Measurements from ENCODE around the gene RGS8. TPM values are rescaled to one million over a fixed set of nuclear protein-coding genes. Genes with fewer than 3 reads are reported as not detected.

Gene RGS8
- total RNA-seq, 1 experiment from 2014 or later: not detected

- intact Hi-C loops (cut with micrococcal nuclease; ENCODE audit: unreplicated experiment): no loop called here
- Mint-ChIP-seq H3K4me1 (ENCODE audit: low read depth, unreplicated experiment) (no peaks in the 10 kb centered on the region), H3K4me3 (ENCODE audit: low read depth, unreplicated experiment) (no peak overlapping the region), H3K27ac (ENCODE audit: unreplicated experiment) (no peak overlapping the region), H3K9me3 (ENCODE audit: low read depth, unreplicated experiment) (no peaks in the 10 kb centered on the region), H3K27me3 (ENCODE audit: unreplicated experiment) (peaks cover 37% of the 10 kb centered on the region), H3K36me3 (ENCODE audit: insufficient read depth, unreplicated experiment) (no peaks in the 10 kb centered on the region)
- no TSS peak for BruUV-seq (replicated peaks)
- TF ChIP-seq CTCF (IDR thresholded peaks at IDR 0.05; ENCODE audit: unreplicated experiment): no peak
- CTCF ChIA-PET: no interaction called here
- no peak for DNase-seq
Measured at GRCh38 chr1:182709855-182710254, 25.5 kb upstream of the RGS8 start.

GRCh38 chr1:182709225-182709764 lies 24.9 kb upstream of the RGS8 start:
- no peak overlapping the region for H3K4me3 Mint-ChIP-seq (ENCODE audit: low read depth, unreplicated experiment)
- CTCF ChIA-PET: no interaction called here
- no peak for DNase-seq
- H3K9me3 Mint-ChIP-seq (ENCODE audit: low read depth, unreplicated experiment): no peaks in the 10 kb centered on the region
- BruUV-seq (replicated peaks): no TSS peak
- H3K27ac Mint-ChIP-seq (ENCODE audit: unreplicated experiment): no peak overlapping the region
- intact Hi-C loops (cut with micrococcal nuclease; ENCODE audit: unreplicated experiment): no loop called here
- no peaks in the 10 kb centered on the region for H3K4me1 Mint-ChIP-seq (ENCODE audit: low read depth, unreplicated experiment)
- H3K27me3 Mint-ChIP-seq (ENCODE audit: unreplicated experiment): peaks cover 40% of the 10 kb centered on the region
- TF ChIP-seq CTCF (IDR thresholded peaks at IDR 0.05; ENCODE audit: unreplicated experiment): no peak
- H3K36me3 Mint-ChIP-seq (ENCODE audit: insufficient read depth, unreplicated experiment): no peaks in the 10 kb centered on the region

GRCh38 chr1:182707122-182707521 lies 22.7 kb upstream of the RGS8 start:
- H3K27ac Mint-ChIP-seq (ENCODE audit: unreplicated experiment): no peak overlapping the region
- BruUV-seq (replicated peaks): no TSS peak
- intact Hi-C loops (cut with micrococcal nuclease; ENCODE audit: unreplicated experiment): no loop called here
- H3K27me3 Mint-ChIP-seq (ENCODE audit: unreplicated experiment): peaks cover 52% of the 10 kb centered on the region
- no peaks in the 10 kb centered on the region for H3K36me3 Mint-ChIP-seq (ENCODE audit: insufficient read depth, unreplicated experiment)
- no peak overlapping the region for H3K4me3 Mint-ChIP-seq (ENCODE audit: low read depth, unreplicated experiment)
- no peak for TF ChIP-seq CTCF (IDR thresholded peaks at IDR 0.05; ENCODE audit: unreplicated experiment)
- H3K9me3 Mint-ChIP-seq (ENCODE audit: low read depth, unreplicated experiment): no peaks in the 10 kb centered on the region
- CTCF ChIA-PET: no interaction called here
- H3K4me1 Mint-ChIP-seq (ENCODE audit: low read depth, unreplicated experiment): no peaks in the 10 kb centered on the region
- no peak for DNase-seq

GRCh38 chr1:182704677-182705076 lies 20.3 kb upstream of the RGS8 start:
- intact Hi-C loops (cut with micrococcal nuclease; ENCODE audit: unreplicated experiment): no loop called here
- H3K27me3 Mint-ChIP-seq (ENCODE audit: unreplicated experiment): peaks cover 53% of the 10 kb centered on the region
- no peaks in the 10 kb centered on the region for H3K36me3 Mint-ChIP-seq (ENCODE audit: insufficient read depth, unreplicated experiment)
- no peak for TF ChIP-seq CTCF (IDR thresholded peaks at IDR 0.05; ENCODE audit: unreplicated experiment)
- CTCF ChIA-PET: no interaction called here
- no peak overlapping the region for H3K27ac Mint-ChIP-seq (ENCODE audit: unreplicated experiment)
- H3K4me3 Mint-ChIP-seq (ENCODE audit: low read depth, unreplicated experiment): no peak overlapping the region
- H3K4me1 Mint-ChIP-seq (ENCODE audit: low read depth, unreplicated experiment): no peaks in the 10 kb centered on the region
- no peak for DNase-seq
- H3K9me3 Mint-ChIP-seq (ENCODE audit: low read depth, unreplicated experiment): no peaks in the 10 kb centered on the region
- no TSS peak for BruUV-seq (replicated peaks)
